OCI-LY7 (cell line): ENCODE data around the gene THBS4.

Source experiments
- EZH2phosphoT487 ChIP-seq: fragments of 200-600 bp; sonication (generic); IDR thresholded peaks from 2 replicates; pipeline ENCODE4 v1.6.1; 2018; ENCODE audit warnings: low read depth, borderline replicate concordance, mild to moderate bottlenecking, mixed run types, antibody characterized with exemption, low read length, moderate library complexity, mixed read lengths
- TF ChIP-seq, protein P1 (sequence below): fragments of 200-600 bp; sonication (generic); conservative IDR thresholded peaks from 2 replicates; pipeline ENCODE4 v1.5.1; 2014; ENCODE audit warnings: mild to moderate bottlenecking, antibody characterized with exemption, low read length, moderate library complexity, mixed read lengths

DNA sequence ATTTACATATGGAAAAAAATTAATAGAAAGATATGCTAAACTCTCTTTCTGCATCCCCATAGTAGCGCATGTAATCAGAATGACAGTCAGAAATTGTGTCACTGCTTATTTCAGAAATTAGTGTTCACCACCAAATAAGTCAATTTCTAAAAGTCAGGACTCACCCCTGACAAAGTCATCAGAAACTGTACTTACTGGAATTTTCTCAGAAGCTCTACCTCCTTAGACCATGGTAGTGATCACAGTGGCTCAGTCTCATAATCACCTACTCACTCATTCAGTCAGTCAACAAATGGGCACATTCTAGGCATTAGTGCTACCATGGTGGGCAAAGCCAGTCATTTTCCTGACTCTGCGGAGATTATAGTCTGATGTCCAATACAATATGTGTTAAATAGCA, 22.0 kb downstream of the THBS4 start:
- TF ChIP-seq, protein P1, sequence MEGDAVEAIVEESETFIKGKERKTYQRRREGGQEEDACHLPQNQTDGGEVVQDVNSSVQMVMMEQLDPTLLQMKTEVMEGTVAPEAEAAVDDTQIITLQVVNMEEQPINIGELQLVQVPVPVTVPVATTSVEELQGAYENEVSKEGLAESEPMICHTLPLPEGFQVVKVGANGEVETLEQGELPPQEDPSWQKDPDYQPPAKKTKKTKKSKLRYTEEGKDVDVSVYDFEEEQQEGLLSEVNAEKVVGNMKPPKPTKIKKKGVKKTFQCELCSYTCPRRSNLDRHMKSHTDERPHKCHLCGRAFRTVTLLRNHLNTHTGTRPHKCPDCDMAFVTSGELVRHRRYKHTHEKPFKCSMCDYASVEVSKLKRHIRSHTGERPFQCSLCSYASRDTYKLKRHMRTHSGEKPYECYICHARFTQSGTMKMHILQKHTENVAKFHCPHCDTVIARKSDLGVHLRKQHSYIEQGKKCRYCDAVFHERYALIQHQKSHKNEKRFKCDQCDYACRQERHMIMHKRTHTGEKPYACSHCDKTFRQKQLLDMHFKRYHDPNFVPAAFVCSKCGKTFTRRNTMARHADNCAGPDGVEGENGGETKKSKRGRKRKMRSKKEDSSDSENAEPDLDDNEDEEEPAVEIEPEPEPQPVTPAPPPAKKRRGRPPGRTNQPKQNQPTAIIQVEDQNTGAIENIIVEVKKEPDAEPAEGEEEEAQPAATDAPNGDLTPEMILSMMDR = no peak
- TF ChIP-seq EZH2phosphoT487 = no peak
